ENCODE results near the gene FBXL17.

Gene FBXL17

DNA sequence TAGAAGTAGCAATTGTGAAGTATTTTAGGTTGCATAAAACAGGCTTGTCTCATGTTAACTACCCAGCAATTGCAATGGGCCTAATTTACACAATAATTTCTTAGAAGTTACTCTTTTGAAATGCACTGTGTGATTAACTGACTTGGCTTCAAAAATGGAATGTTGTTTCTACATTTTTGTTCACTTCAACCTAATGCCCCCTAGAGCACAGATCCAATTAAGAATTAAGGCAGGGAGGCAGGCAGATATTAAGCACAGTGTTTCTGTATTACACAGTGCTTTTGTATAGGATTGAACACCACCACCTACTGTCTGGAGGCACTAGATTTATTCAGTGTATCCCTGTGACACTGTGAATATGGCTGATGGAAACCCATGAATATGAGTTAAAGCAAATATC lies 302.1 kb downstream of the FBXL17 start:
- no peak for DNase-seq

GRCh38 chr5:108078882-108079281 lies 303.0 kb downstream of the FBXL17 start:
- DNase-seq = no peak

DNA sequence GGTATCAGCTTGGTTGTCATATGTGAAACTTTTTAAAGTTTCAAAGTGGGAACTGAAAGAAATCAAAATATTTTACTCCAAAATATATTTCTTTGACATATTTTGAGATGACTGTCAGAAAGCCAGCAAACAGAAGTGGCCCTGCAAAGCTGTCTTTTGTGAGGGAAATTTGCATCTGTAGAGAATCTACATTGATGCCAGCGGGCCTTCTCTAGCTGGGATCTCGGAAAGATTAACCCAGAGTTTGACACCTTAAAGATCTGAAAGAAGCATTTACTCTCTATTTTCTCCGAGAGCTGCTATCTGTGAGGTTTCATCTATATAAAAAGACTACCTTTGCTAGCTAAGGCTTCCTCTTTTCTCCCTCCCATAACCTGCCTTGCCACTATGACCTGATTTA lies 303.6 kb downstream of the FBXL17 start:
- DNase-seq = no peak

GRCh38 chr5:108074626-108075025 lies 307.3 kb downstream of the FBXL17 start:
- DNase-seq = no peak

- DNase-seq = no peak
Observed at GRCh38 chr5:108064302-108064701, 317.6 kb downstream of the FBXL17 start.

DNA sequence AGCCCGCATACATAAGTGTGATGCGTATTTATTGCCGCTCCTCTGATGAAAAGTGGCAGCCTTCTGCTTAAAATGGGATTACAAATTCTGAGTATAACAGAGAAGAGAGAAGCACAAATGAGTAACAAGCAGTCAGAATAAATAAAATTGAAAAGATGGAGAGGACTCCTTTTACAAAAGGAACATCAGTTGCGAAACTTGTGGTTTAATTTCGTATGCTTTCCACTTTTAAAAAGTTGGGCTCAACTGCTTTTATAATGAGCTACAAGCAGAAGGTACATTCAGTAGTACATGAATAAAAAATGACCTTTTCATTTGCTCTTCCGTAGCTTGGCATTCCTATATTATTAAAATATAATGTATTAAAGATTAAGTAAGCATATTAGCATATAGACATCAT lies 320.0 kb downstream of the FBXL17 start:
- no peak for DNase-seq

DNA sequence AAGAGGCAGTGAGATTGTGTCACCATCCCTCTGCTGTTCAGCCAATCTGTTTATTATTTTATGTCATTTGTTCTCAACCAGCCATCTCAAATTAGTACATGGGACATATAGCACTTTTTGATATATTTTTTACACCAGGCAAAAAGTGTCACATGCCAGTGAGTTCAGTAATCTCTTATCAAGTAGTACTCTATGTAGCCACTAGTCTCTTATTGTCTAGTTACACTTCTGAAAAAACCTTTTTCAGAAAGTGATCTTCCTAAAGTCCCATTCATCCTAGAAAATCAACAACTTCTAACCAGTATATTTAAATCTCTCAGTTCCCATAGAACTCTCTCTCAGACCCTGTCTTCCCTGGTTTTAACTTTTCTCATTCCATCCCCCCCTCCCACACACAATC lies 321.6 kb downstream of the FBXL17 start:
- DNase-seq = no peak

DNA sequence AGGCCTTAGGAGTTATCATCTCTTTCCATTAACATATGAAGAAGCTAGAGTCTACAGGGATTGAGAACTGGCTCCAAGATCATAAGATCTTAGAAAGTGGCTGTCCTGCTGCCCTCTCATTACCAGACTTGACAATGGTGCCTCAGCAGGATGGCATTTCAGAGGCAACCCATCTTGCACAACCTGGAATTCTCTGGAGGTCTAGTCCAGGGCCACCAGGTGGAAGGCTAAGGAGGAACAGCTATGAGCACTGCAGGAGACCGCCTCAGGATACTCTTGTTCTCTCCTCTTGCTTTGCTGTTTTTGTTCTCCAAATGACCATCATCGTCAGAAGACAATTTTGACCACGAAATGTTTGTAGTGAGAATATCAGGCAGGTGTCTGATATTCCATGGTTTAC lies 322.6 kb downstream of the FBXL17 start:
- no peak for DNase-seq

- DNase-seq = no peak
Observed at GRCh38 chr5:108054349-108054748, 327.5 kb downstream of the FBXL17 start.

DNA sequence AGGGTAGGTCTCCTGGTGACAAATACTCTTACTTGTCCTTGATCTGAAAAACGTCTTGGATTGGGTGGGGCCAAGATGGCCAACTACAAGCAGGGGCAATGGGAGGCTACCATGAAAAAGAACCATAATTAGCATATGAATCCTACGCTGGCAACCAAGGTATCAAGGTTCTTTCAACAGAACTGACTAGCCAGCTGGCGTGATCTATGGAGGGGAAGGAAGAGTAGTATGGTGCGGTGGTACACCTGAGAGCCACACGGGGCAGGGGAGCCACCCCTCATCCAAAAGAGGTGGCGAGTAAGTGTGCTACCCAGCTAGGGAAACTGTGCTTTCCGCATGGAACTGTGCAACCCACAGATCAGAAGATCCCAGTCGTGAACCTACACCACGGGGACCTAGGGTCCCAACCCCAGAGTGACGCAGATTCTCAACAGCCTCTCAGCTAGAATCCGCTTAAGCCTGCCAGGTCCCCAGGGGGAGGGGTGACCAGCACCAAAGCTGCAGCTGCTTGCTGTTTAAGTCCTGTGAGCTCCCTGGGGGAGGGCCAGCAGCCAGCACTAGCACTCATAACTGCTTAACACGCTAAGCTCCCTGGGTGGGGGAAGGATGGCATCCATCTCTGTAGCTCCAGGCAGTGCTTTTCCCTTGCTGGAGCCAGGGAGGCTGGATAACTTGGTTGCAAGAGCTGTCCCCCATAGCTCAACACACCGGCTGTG lies 334.8 kb downstream of the FBXL17 start:
- DNase-seq = no peak

DNA sequence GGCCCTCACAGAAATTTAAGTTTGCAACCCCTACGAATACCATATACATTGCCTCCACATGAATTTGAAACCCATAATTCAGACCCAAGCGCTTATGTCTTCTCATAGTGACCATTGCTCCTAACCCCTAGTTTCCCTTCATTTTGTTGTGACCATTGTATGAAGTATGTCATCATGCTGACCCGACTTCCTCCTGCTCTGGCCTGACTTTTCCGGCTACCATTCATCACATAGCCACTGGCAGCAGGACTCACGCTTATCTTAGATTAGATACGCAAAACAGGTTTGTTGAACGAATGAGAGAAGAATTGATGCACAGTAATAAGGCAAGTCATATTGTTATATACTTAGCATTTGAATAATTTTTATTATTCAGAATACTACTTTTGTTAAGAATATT lies 345.4 kb downstream of the FBXL17 start:
- DNase-seq = no peak

- DNase-seq = no peak
Observed at GRCh38 chr5:108028883-108029282, 353.0 kb downstream of the FBXL17 start.

GRCh38 chr5:108028412-108028811 lies 353.5 kb downstream of the FBXL17 start:
- DNase-seq = no peak

DNA sequence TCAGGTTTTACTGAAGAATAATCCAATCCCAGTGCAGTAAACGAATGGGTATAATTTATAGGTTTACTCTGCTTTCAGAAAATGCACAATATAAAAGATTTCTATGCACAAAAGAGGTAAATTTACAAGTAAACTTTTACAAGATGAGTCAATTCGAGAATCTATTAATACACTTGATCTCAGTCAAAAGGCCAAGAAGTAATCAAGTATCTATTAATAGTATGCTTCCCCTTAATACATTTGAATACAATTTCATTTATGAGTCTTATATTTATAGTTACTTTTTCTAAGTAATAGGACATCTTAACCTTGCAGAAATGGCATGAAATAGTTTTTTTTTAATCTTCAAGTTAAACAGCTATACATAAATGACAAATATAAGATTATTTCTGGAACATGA lies 355.9 kb downstream of the FBXL17 start:
- no peak for DNase-seq

- DNase-seq = no peak
Observed at GRCh38 chr5:108024986-108025385, 356.9 kb downstream of the FBXL17 start.

DNA sequence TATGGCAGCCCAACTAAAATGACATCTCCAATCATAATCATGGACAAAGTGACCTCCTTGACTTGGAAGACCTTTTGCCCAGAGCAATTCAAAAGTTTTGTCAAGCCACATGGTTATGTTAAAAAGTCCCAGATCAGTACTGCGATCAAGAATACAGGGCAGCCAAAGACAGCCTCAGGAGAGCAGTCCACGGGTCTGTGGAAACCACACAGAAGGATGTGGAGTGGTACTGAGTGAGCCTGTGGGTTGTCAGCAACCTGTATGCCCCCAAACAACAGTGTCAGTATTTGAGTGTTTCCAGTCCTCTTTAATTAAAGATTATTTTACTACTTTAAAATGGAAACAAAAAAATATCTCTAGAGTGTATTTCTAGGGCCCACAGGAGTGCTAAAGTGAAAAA lies 365.8 kb downstream of the FBXL17 start:
- DNase-seq = no peak

DNA sequence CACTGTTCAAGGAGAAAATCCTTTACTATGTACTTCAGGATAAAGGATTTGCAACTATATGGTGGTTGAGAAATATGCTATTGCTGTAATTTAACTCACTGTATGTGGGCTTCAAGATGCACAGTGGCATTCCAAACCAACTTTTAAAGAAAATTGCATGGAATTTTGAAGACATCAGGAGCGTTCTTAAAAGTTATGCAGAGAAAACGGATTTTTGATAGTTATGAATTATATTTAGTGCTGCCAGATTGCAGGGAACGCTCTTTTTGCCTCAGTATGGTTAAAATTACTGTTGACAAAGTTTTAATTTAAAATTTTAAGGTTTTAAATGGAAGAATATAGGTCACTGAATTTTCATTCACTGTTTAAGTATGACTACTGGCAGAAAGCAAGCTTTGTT lies 375.1 kb downstream of the FBXL17 start:
- DNase-seq = no peak

- no peak for DNase-seq
Observed at GRCh38 chr5:108003178-108003577, 378.7 kb downstream of the FBXL17 start.

DNA sequence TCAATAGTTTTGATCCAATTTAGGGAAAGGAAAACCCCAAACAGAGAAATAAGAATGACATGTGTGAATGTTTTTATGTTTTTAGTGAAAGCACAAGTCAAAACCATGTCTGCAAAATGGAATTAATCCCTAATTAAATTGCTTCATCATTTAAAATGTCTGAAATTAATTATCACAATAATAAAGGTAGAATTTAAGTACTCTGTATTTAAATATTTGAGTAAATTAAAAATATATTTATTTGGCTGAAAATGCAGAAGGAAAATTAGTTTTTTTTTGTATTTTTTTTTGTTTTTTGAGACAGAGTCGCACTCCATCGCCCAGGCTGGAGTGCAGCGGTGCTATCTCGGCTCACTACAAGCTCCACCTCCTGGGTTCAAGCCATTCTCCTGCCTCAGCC lies 380.7 kb downstream of the FBXL17 start:
- no peak for DNase-seq

- no peak for DNase-seq
Observed at GRCh38 chr5:107997338-107997980, 384.4 kb downstream of the FBXL17 start.

DNA sequence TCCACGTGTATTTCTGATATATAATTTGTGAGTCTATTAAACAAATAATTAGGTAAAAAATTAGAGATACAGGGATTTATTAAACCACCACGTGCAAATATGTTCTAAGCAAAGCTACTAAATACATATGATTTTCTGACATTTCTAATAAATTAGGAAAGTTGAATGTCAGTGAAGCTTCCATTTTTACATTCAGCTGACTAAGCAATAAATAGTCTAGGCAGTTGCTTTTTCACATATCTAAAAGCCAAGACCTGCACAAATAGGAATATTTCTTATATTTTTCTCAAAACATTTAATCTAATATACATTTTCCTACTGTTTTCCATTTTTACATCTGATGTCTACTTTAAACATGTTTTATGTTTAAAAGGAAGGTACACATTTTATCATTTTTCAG lies 388.6 kb downstream of the FBXL17 start:
- no peak for DNase-seq

- DNase-seq = no peak
Observed at GRCh38 chr5:107990881-107991810, 390.8 kb downstream of the FBXL17 start.

GRCh38 chr5:107985144-107985543 lies 396.8 kb downstream of the FBXL17 start:
- DNase-seq = no peak

Data from DMS79 (cell line).